Kidney capillary endothelial cell (primary cell): ENCODE data around the gene ARID3C.

Source experiments
- DNase-seq: peaks from one replicate; pipeline ENCODE4 v3.0.0-alpha.2; 2018; ENCODE audit warnings: low spot score

Gene ARID3C

GRCh38 chr9:34594177-34594576 lies 34.7 kb downstream of the ARID3C start:
- DNase-seq = no peak

GRCh38 chr9:34592895-34593601 lies 35.8 kb downstream of the ARID3C start:
- no peak for DNase-seq

- no peak for DNase-seq
Observed at GRCh38 chr9:34591917-34592866, 36.7 kb downstream of the ARID3C start.

- peak; percentile 77 for DNase-seq
Observed at GRCh38 chr9:34591248-34591916, 37.5 kb downstream of the ARID3C start.

GRCh38 chr9:34590381-34591247 lies 38.3 kb downstream of the ARID3C start:
- no peak for DNase-seq

GRCh38 chr9:34589636-34590380 lies 39.1 kb downstream of the ARID3C start, which contains the start of gene CNTFR:
Gene CNTFR (minus strand): TSS chr9:34589724. CDS start chr9:34568981, 20,743 bp downstream.
- DNase-seq = no peak

GRCh38 chr9:34588671-34589635 lies 39.9 kb downstream of the ARID3C start:
- no peak for DNase-seq

GRCh38 chr9:34587271-34587670 lies 41.6 kb downstream of the ARID3C start:
- no peak for DNase-seq

- DNase-seq = no peak
Observed at GRCh38 chr9:34585946-34586669, 42.8 kb downstream of the ARID3C start.

- DNase-seq = no peak
Observed at GRCh38 chr9:34584970-34585369, 43.9 kb downstream of the ARID3C start.

GRCh38 chr9:34582787-34583186 lies 46.1 kb downstream of the ARID3C start:
- no peak for DNase-seq

GRCh38 chr9:34581318-34581717 lies 47.5 kb downstream of the ARID3C start:
- DNase-seq = no peak

- no peak for DNase-seq
Observed at GRCh38 chr9:34580358-34580757, 48.5 kb downstream of the ARID3C start.

- DNase-seq = no peak
Observed at GRCh38 chr9:34579808-34580163, 49.1 kb downstream of the ARID3C start.

GRCh38 chr9:34579104-34579807 lies 49.6 kb downstream of the ARID3C start:
- no peak for DNase-seq

GRCh38 chr9:34578241-34579103 lies 50.4 kb downstream of the ARID3C start:
- DNase-seq = no peak
